MG63 (cell line): ENCODE results near the gene USP49. TPM values are rescaled to one million over a fixed set of nuclear protein-coding genes. Genes with fewer than 3 reads are reported as not detected.

ENCODE experiments used
- DNase-seq: peaks from one replicate; pipeline ENCODE4 v3.0.0-alpha.2; 2020
- H3K27me3 ChIP-seq: fragments of 250-450 bp; sonication (Bioruptor Pico); 2 replicates; pipeline ENCODE4 v1.5.1; 2020; ENCODE audit warnings: mild to moderate bottlenecking, moderate library complexity
- H3K36me3 ChIP-seq: fragments of 250-450 bp; sonication (Bioruptor Pico); 2 replicates; pipeline ENCODE4 v1.5.1; 2020; ENCODE audit warnings: mild to moderate bottlenecking, moderate library complexity
- H3K4me3 ChIP-seq: fragments of 250-450 bp; sonication (Bioruptor Pico); 2 replicates; pipeline ENCODE4 v1.5.1; 2020; ENCODE audit warnings: mild to moderate bottlenecking, moderate library complexity
- H3K9me3 ChIP-seq: fragments of 250-450 bp; sonication (Bioruptor Pico); 2 replicates; pipeline ENCODE4 v1.5.1; 2020; ENCODE audit warnings: mild to moderate bottlenecking, moderate library complexity
- total RNA-seq: library from RNA; depleted of rRNA; stranded (reverse); fragments of >200 nt; shearing (Covaris generic); gene quantifications from 2 replicates; pipeline ENCODE4 v1.2.3, GENCODE V29; 2014; ENCODE audit warnings: low replicate concordance; rRNA removed

USP49 gene
- total RNA-seq, 1 experiment from 2014 or later = 1.3 TPM

GRCh38 chr6:41741625-41742490, 153.3 kb downstream of the USP49 start:
- Histone ChIP-seq H3K4me3 (no peak overlapping the region), H3K36me3 (no peaks in the 10 kb centered on the region), H3K9me3 (no peaks in the 10 kb centered on the region), H3K27me3 (no peaks in the 10 kb centered on the region)
- DNase-seq = no peak

GRCh38 chr6:41740366-41741162, 154.6 kb downstream of the USP49 start:
- H3K9me3 ChIP-seq = no peaks in the 10 kb centered on the region
- DNase-seq = no peak
- H3K27me3 ChIP-seq = no peaks in the 10 kb centered on the region
- H3K4me3 ChIP-seq = no peak overlapping the region
- H3K36me3 ChIP-seq = no peaks in the 10 kb centered on the region

Other genes with a start within 250 kb of the USP49 start
- 4.4 and 5.2 TPM in 2 replicates for gene TFEB, start 159.8 kb downstream of the USP49 start, total RNA-seq
- not detected in 2 replicates for gene PGC, start 148.0 kb downstream of the USP49 start, total RNA-seq
- gene FRS3, start 115.5 kb downstream of the USP49 start, total RNA-seq = 0.49 TPM in 1 of 2 replicates, not detected in the other
- not detected in 2 replicates for gene PRICKLE4, start 114.6 kb downstream of the USP49 start, total RNA-seq
- gene TOMM6, start 107.7 kb downstream of the USP49 start, total RNA-seq = 125 and 201 TPM in 2 replicates
- 7.7 and 13.7 TPM in 2 replicates for gene MED20, start 25.8 kb upstream of the USP49 start, total RNA-seq
- gene BYSL, start 26.1 kb upstream of the USP49 start, total RNA-seq = 34.0 and 64.8 TPM in 2 replicates
- 7.5 and 29.8 TPM in 2 replicates for gene CCND3, start 46.4 kb upstream of the USP49 start, total RNA-seq
- 20.8 and 29.5 TPM in 2 replicates for gene TAF8, start 155.1 kb upstream of the USP49 start, total RNA-seq
- gene C6orf132, start 247.2 kb upstream of the USP49 start, total RNA-seq = 0.07 and 0.17 TPM in 2 replicates